Body of pancreas (tissue), 4 donors: Measurements from ENCODE around the gene GPR137B. TPM values are rescaled to one million over a fixed set of nuclear protein-coding genes. Genes with fewer than 3 reads are reported as not detected.
"Not testable (repeated sequence)": the region's sequence is repeated elsewhere in the genome, so short reads cannot be mapped to it uniquely, and the experiment has no call there.

Experiments used
- ATAC-seq: fragments of 150-250 bp; one replicate; pipeline ENCODE4 v1.9.1; 2016
- DNase-seq, 4 donors: peaks; one replicate each; pipeline ENCODE4 v3.0.0-alpha.2; 2019
- H3K27ac ChIP-seq, 4 donors: fragments of 200-600 bp; sonication (generic); 1 replicate in 3 of 4; 2 replicates in 1 of 4; pipeline versions ENCODE4 v1.5.1 to v1.6.1; 2016 to 2019; ENCODE audit warnings: mild to moderate bottlenecking in 1 of 4, mixed read lengths in 1 of 4, moderate library complexity in 1 of 4
- H3K27me3 ChIP-seq, 2 donors: fragments of 200-600 bp; sonication (generic); one replicate each; pipeline ENCODE4 v1.6.0; 2016; ENCODE audit warnings: mild to moderate bottlenecking in 1 of 2
- H3K36me3 ChIP-seq, 2 donors: fragments of 200-600 bp; sonication (generic); replicated peaks in 1 of 2; 2 replicates each; pipeline ENCODE4 v1.5.1; 2016; ENCODE audit warnings: low read depth in 2 of 2; ENCODE audit not compliant: insufficient read depth in 1 of 2
- H3K4me1 ChIP-seq: fragments of 200-600 bp; sonication (generic); one replicate; pipeline ENCODE4 v1.6.0; 2016
- H3K4me3 ChIP-seq, 2 donors: fragments of 200-600 bp; sonication (generic); 1 replicate in 1 of 2; 2 replicates in 1 of 2; pipeline ENCODE4 v1.5.1; 2016 to 2019
- H3K9me3 ChIP-seq, 3 donors: fragments of 200-600 bp; sonication (generic); 1 replicate in 2 of 3; 2 replicates in 1 of 3; pipeline ENCODE4 v1.5.1; 2016
- CTCF ChIP-seq, 7 experiments: fragments of 450-650 bp in 4 of 7; fragments of 200-600 bp in 3 of 7; sonication (generic) in 3 of 7; IDR thresholded peaks; one replicate each; pipeline ENCODE4 v1.5.1; 2016 to 2019; ENCODE audit warnings: antibody characterized with exemption in 7 of 7
- POLR2A ChIP-seq, 3 donors: fragments of 450-650 bp; IDR thresholded peaks; one replicate each; pipeline ENCODE4 v1.6.1; 2016; ENCODE audit warnings: antibody characterized with exemption in 3 of 3, mild to moderate bottlenecking in 2 of 3
- WGBS, 2 donors: methylation state at CpG; one replicate each; pipeline ENCODE4 v1.1.5; 2017; 5-methylcytosine and 5-hydroxymethylcytosine counted together
- intact Hi-C: fragments of 100-400 bp; cut with DNase I; formaldehyde crosslinking; loops from one replicate; pipeline ENCODE4 v1.15.1; 2023
- total RNA-seq, 2 donors: library from RNA; depleted of rRNA; stranded (reverse); fragments of >200 nt; gene quantifications; one replicate each; pipeline ENCODE4 v1.1.0, GENCODE V29; 2016

Gene GPR137B
- total RNA-seq, 2 donors from 2014 or later: 3.3 to 3.9 TPM

- Histone ChIP-seq H3K27me3 (no peaks in the 10 kb centered on the region), H3K4me1 (no peaks in the 10 kb centered on the region), H3K27ac (no peak overlapping the region), H3K36me3 (no peaks in the 10 kb centered on the region), H3K9me3 (peaks cover 0 to 12% (median 0%) of the 10 kb centered on the region in 3 donors), H3K4me3 (no peak overlapping the region)
- WGBS, 2 donors: 83 to 90% methylated on average over 10 of the region's 10 CpGs
- intact Hi-C loops: no loop called here
- ATAC-seq (no peak), DNase-seq (no peak)
- TF ChIP-seq CTCF (IDR thresholded peaks at IDR 0.05) (no peak), POLR2A (IDR thresholded peaks at IDR 0.05) (no peak)
Observed at GRCh38 chr1:236160540-236161127, 18.3 kb downstream of the GPR137B start.

GRCh38 chr1:236161230-236161629 lies 18.9 kb downstream of the GPR137B start:
- WGBS, 2 donors: 81 to 90% methylated on average over 9 of the region's 9 CpGs
- H3K4me1 ChIP-seq: no peaks in the 10 kb centered on the region
- intact Hi-C loops: no loop called here
- DNase-seq (no peak), ATAC-seq (no peak)
- TF ChIP-seq CTCF (IDR thresholded peaks at IDR 0.05) (no peak), POLR2A (IDR thresholded peaks at IDR 0.05) (no peak)
- peaks cover 0 to 12% (median 0%) of the 10 kb centered on the region in 3 donors for H3K9me3 ChIP-seq
- H3K27me3 ChIP-seq: no peaks in the 10 kb centered on the region
- H3K36me3 ChIP-seq: no peaks in the 10 kb centered on the region
- H3K27ac ChIP-seq: no peak overlapping the region
- H3K4me3 ChIP-seq: no peak overlapping the region

DNA sequence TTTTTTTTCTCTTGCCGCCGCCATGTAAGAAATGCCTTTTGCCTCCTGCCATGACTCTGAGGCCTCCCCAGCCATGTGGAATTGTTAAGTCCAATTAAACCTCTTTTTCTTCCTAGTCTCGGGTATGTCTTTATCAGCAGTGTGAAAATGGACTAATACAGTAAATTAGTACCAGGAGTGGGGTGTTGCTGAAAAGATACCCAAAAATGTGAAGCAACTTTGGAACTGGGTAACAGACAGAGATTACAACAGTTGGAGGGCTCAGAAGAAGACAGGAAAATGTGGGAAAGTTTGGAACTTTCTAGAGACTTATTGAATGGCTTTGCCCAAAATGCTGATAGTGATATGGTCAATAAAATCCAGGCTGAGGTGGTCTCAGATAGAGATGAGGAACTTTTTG lies 19.4 kb downstream of the GPR137B start:
- H3K36me3 ChIP-seq, ATAC-seq, intact Hi-C loops, H3K27ac ChIP-seq, H3K27me3 ChIP-seq, DNase-seq, H3K4me1 ChIP-seq, H3K4me3 ChIP-seq: not testable (repeated sequence)
- H3K9me3 ChIP-seq: peaks cover 0 to 12% (median 0%) of the 10 kb centered on the region in 3 donors
- 87 to 90% methylated on average over 3 of the region's 3 CpGs for WGBS, 2 donors

- no peaks in the 10 kb centered on the region for H3K4me1 ChIP-seq
- no peak overlapping the region for H3K27ac ChIP-seq
- H3K4me3 ChIP-seq: no peak overlapping the region
- TF ChIP-seq CTCF (IDR thresholded peaks at IDR 0.05): no peak
- no peak for TF ChIP-seq POLR2A (IDR thresholded peaks at IDR 0.05)
- DNase-seq: no peak
- 84 to 86% methylated on average over 6 of the region's 6 CpGs for WGBS, 2 donors
- intact Hi-C loops: no loop called here
- no peak for ATAC-seq
- H3K36me3 ChIP-seq: no peaks in the 10 kb centered on the region
- H3K9me3 ChIP-seq: peaks cover 0 to 12% (median 0%) of the 10 kb centered on the region in 3 donors
- no peaks in the 10 kb centered on the region for H3K27me3 ChIP-seq
Observed at GRCh38 chr1:236163463-236164153, 21.3 kb downstream of the GPR137B start.

GRCh38 chr1:236164273-236164672 lies 21.9 kb downstream of the GPR137B start:
- no peaks in the 10 kb centered on the region for H3K4me1 ChIP-seq
- H3K4me3 ChIP-seq: no peak overlapping the region
- no peaks in the 10 kb centered on the region for H3K27me3 ChIP-seq
- H3K9me3 ChIP-seq: peaks cover 0 to 12% (median 0%) of the 10 kb centered on the region in 3 donors
- no peak for TF ChIP-seq POLR2A (IDR thresholded peaks at IDR 0.05)
- no peak for TF ChIP-seq CTCF (IDR thresholded peaks at IDR 0.05)
- intact Hi-C loops: no loop called here
- H3K36me3 ChIP-seq: no peaks in the 10 kb centered on the region
- ATAC-seq: no peak
- 36 to 50% methylated on average over 7 of the region's 7 CpGs for WGBS, 2 donors
- peak in 1 of 4 donors; percentile 33 for DNase-seq
- no peak overlapping the region for H3K27ac ChIP-seq
